DOHH2 (cell line): ENCODE data around the gene MRPL44.

Experiments
- EZH2phosphoT487 ChIP-seq: fragments of 200-600 bp; sonication (generic); IDR thresholded peaks from 2 replicates; pipeline ENCODE4 v1.6.1; 2017; ENCODE audit warnings: borderline replicate concordance, mild to moderate bottlenecking, antibody characterized with exemption, low read length, moderate library complexity, mixed read lengths
- TF ChIP-seq, protein P1 (sequence below): fragments of 200-600 bp; sonication (generic); IDR thresholded peaks from one replicate; pipeline ENCODE4 v1.5.1; 2014; ENCODE audit warnings: antibody characterized with exemption, mild to moderate bottlenecking, low read depth, low read length; ENCODE audit not compliant: poor library complexity, severe bottlenecking

DNA sequence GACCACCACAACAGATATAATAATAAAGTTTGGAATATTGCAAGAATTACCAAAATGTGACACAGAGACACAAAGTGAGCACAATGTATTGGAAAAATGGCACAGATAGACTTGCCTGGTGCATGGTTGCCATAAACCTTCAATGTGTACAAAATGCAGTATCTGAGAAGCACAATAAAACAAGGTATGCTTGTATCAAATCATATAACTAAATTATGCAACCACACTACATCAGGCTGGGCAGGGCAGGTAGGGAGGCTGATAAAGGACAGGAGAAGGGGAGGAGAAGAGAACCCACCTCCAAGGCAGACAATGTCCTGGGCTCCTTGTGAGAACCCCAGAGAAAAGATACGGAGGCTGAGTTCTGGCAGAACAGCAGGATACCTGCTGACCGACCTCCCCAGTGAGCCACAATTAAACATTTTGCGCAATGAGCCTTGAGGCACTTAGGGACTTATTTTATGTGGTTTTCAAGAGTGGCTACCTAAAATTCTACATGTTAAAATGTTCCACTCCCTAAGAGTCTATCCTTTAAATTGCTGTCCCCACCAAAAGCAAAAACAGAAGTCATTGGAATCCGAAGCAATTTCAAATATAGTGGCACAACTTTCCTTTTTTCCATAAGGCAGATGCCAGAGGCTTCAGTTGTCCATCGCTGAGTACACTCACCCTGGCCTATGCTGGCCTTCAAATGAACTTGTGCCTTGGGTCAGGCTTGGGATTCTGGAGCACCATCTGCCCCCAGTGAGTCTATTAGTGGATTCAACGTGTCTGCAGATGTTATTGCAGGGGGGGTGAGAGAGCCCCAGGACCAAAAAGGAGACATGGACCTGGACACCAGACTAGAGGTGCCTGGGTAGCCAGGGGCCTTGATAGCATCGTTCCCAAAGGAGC lies 28.9 kb upstream of the MRPL44 start:
- TF ChIP-seq, protein P1, sequence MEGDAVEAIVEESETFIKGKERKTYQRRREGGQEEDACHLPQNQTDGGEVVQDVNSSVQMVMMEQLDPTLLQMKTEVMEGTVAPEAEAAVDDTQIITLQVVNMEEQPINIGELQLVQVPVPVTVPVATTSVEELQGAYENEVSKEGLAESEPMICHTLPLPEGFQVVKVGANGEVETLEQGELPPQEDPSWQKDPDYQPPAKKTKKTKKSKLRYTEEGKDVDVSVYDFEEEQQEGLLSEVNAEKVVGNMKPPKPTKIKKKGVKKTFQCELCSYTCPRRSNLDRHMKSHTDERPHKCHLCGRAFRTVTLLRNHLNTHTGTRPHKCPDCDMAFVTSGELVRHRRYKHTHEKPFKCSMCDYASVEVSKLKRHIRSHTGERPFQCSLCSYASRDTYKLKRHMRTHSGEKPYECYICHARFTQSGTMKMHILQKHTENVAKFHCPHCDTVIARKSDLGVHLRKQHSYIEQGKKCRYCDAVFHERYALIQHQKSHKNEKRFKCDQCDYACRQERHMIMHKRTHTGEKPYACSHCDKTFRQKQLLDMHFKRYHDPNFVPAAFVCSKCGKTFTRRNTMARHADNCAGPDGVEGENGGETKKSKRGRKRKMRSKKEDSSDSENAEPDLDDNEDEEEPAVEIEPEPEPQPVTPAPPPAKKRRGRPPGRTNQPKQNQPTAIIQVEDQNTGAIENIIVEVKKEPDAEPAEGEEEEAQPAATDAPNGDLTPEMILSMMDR = no peak
- TF ChIP-seq EZH2phosphoT487 = no peak
